T-helper 1 cell treated with Interleukin-12 subunit alpha and Interleukin-12 subunit beta and Interleukin-4 antibody, amounts not matched to agents 30 ng/mL and 1 ng/mL, for 36 hours (primary cell): ENCODE measurements around the gene ARHGDIA. TPM values are rescaled to one million over a fixed set of nuclear protein-coding genes. Genes with fewer than 3 reads are reported as not detected.

ENCODE experiments used
- intact Hi-C: fragments of 100-400 bp; cut with micrococcal nuclease; formaldehyde crosslinking; loops from one replicate; pipeline ENCODE4 v1.15.1; 2024
- total RNA-seq: library from RNA; stranded (reverse); gene quantifications from 2 replicates; pipeline ENCODE4 v1.2.3, GENCODE V29; 2022

ARHGDIA gene
- total RNA-seq, 1 donor from 2014 or later: 678 TPM

- intact Hi-C loops: loop anchor here (1.0 to 2.0 kb wide), 6 partner anchors 19 to 133 kb away; partner anchors contain the start of genes ARHGDIA, LRRC45, MAFG and P4HB
These were observed 19.5 kb upstream of the ARHGDIA start for GRCh38 chr17:81890447-81891302.

GRCh38 chr17:81889602-81890001, 18.5 kb upstream of the ARHGDIA start:
- intact Hi-C loops: loop anchor here (2.0 kb wide), 1 partner anchor 79 kb away; no protein-coding TSS in a partner anchor

- intact Hi-C loops: no loop called here
These were observed 18.0 kb upstream of the ARHGDIA start for GRCh38 chr17:81888988-81889595.

GRCh38 chr17:81888105-81888987, 17.2 kb upstream of the ARHGDIA start:
- intact Hi-C loops: no loop called here

GRCh38 chr17:81885869-81886548, 14.9 kb upstream of the ARHGDIA start:
- intact Hi-C loops: no loop called here

- intact Hi-C loops: no loop called here
These were observed 14.3 kb upstream of the ARHGDIA start for GRCh38 chr17:81885454-81885853.

- intact Hi-C loops: no loop called here
These were observed 13.8 kb upstream of the ARHGDIA start for GRCh38 chr17:81884968-81885367.

- intact Hi-C loops: no loop called here
These were observed 13.4 kb upstream of the ARHGDIA start for GRCh38 chr17:81884520-81884919.

- intact Hi-C loops: no loop called here
These were observed 8.0 kb upstream of the ARHGDIA start for GRCh38 chr17:81879121-81879520.

- intact Hi-C loops: no loop called here
These were observed 7.2 kb upstream of the ARHGDIA start for GRCh38 chr17:81878294-81878693.

- intact Hi-C loops: no loop called here
These were observed 6.4 kb upstream of the ARHGDIA start for GRCh38 chr17:81877569-81877968.

GRCh38 chr17:81871387-81872230, 472 bp upstream of the ARHGDIA start:
- intact Hi-C loops: loop anchor here (1.0 to 5.0 kb wide), 5 partner anchors 20 to 361 kb away; partner anchors contain the start of genes ALYREF, ANAPC11, MCRIP1 and PCYT2

GRCh38 chr17:81870131-81870980, 781 bp downstream of the ARHGDIA start:
- intact Hi-C loops: loop anchor here (1.0 to 5.0 kb wide), 4 partner anchors 9 to 360 kb away; partner anchors contain the start of genes MCRIP1 and SIRT7

GRCh38 chr17:81869221-81870130, 1.7 kb downstream of the ARHGDIA start:
- intact Hi-C loops: loop anchor here (1.0 to 10.0 kb wide), 5 partner anchors 8 to 359 kb away; partner anchors contain the start of genes FAAP100, MCRIP1 and SIRT7

- intact Hi-C loops: loop anchor here (10.0 kb wide), 1 partner anchor 314 kb away; the partner anchor contains the start of gene FAAP100
These were observed 2.4 kb downstream of the ARHGDIA start for GRCh38 chr17:81868674-81869220.

GRCh38 chr17:81867991-81868673, 3.0 kb downstream of the ARHGDIA start:
- intact Hi-C loops: loop anchor here (10.0 kb wide), 1 partner anchor 313 kb away; the partner anchor contains the start of gene FAAP100
